Tibial artery (tissue), 4 donors: ENCODE data around the gene INHBE.
"Not testable (repeated sequence)": the region's sequence is repeated elsewhere in the genome, so short reads cannot be mapped to it uniquely, and the experiment has no call there.

Source experiments
- DNase-seq, 2 donors: peaks; one replicate each; pipeline ENCODE4 v3.0.0-alpha.2; 2019
- H3K27ac ChIP-seq, 2 donors: fragments of 200-600 bp; sonication (generic) in 1 of 2; 1 replicate in 1 of 2; 2 replicates in 1 of 2; pipeline ENCODE4 v1.5.1; 2018 to 2019; ENCODE audit warnings: mild to moderate bottlenecking in 1 of 2
- H3K27me3 ChIP-seq, 2 donors: fragments of 200-600 bp; sonication (generic) in 1 of 2; one replicate each; pipeline versions ENCODE4 v1.5.1 to v1.6.0; 2016 to 2019
- H3K36me3 ChIP-seq, 3 donors: fragments of 200-600 bp; sonication (generic) in 2 of 3; one replicate each; pipeline ENCODE4 v1.5.1; 2016 to 2019; ENCODE audit warnings: mild to moderate bottlenecking in 2 of 3
- H3K4me1 ChIP-seq, 4 donors: fragments of 200-600 bp; sonication (generic) in 2 of 4; 1 replicate in 3 of 4; 2 replicates in 1 of 4; pipeline ENCODE4 v1.5.1; 2016 to 2019
- H3K4me3 ChIP-seq, 2 donors: fragments of 200-600 bp; sonication (generic) in 1 of 2; 1 replicate in 1 of 2; 2 replicates in 1 of 2; pipeline ENCODE4 v1.5.1; 2018 to 2019; ENCODE audit warnings: mild to moderate bottlenecking in 2 of 2
- H3K9me3 ChIP-seq, 3 donors: fragments of 200-600 bp; sonication (generic) in 1 of 3; one replicate each; pipeline ENCODE4 v1.5.1; 2016 to 2019
- CTCF ChIP-seq, 2 experiments: fragments of 200-600 bp in 1 of 2; fragments of 450-650 bp in 1 of 2; IDR thresholded peaks; one replicate each; pipeline ENCODE4 v1.5.1; 2017 to 2019; ENCODE audit warnings: antibody characterized with exemption in 2 of 2, mild to moderate bottlenecking in 1 of 2, moderate library complexity in 1 of 2
- intact Hi-C: fragments of 100-400 bp; cut with DNase I; formaldehyde crosslinking; loops from one replicate; pipeline ENCODE4 v1.15.0; 2023; ENCODE audit warnings: low total_unique reads

The INHBE gene

DNA sequence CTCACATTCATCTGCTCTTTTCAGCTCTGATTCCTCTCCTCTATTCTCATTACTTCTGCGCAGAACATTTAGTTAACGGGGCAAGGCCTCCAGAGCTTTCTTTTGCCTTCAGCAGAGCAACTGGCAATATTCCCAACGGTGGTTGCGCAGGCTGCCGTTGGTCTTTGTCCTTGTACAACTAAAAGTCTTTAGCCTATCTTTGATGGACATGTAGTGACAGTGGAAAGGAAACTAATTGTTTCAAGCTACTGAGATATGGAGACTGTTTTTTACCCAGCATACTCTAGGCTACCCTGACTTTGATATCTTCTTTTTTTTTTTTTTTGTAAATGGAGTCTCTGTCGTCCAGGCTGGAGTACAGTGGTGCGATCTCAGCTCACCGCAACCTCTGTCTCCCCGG lies 36.9 kb upstream of the INHBE start:
- no peak overlapping the region for H3K27ac ChIP-seq
- peaks cover 4 to 12% (median 5%) of the 10 kb centered on the region in 3 donors for H3K36me3 ChIP-seq
- no peaks in the 10 kb centered on the region for H3K9me3 ChIP-seq
- no peak for TF ChIP-seq CTCF (IDR thresholded peaks at IDR 0.05)
- no peak overlapping the region for H3K4me3 ChIP-seq
- DNase-seq, result no peak
- intact Hi-C loops, result no loop called here
- peaks cover 0 to 18% (median 7%) of the 10 kb centered on the region in 4 donors for H3K4me1 ChIP-seq
- no peaks in the 10 kb centered on the region for H3K27me3 ChIP-seq

DNA sequence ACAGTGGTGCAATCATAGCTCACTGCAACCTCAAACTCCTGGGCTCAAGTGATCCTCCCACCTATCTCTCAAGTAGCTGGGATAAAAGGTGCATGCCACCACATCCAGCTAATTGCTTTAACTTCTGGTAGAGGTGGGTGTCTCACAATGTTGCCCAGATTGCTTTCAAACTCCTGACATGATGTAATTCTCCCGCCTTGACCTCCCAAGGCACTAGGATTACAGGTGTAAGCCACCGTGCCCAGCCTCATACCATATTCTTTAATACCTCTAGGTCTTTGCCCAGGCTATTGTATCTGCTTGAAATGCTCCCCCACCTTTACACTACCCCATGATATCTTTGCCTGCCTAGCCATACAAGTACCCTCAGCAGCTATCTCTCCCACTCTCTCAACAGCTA lies 35.6 kb upstream of the INHBE start:
- Histone ChIP-seq H3K4me1 (peaks cover 0 to 18% (median 7%) of the 10 kb centered on the region in 4 donors), H3K36me3 (peaks cover 4 to 15% (median 5%) of the 10 kb centered on the region in 3 donors), H3K4me3 (no peak overlapping the region), H3K9me3 (no peaks in the 10 kb centered on the region), H3K27ac (no peak overlapping the region), H3K27me3 (no peaks in the 10 kb centered on the region)
- DNase-seq, result no peak
- intact Hi-C loops, result no loop called here
- no peak for TF ChIP-seq CTCF (IDR thresholded peaks at IDR 0.05)

DNA sequence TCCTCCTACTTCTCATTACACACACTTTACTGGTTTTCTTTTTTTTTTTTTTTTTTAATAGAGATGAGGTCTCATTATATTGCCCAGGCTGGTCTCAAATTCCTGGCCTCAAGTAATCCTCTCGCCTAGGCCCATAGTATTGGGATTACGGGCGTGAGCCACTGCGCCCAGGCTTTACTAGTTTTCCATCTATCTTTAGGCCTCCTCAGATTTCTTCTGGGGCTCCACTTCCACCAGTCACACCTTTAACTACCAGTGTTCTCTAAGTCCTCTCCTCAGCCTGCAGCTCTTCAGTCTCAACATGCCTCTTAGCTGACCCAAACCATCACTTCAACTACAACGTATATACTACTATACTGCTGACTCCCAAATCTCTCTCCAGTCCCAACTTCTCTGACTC lies 34.6 kb upstream of the INHBE start:
- Histone ChIP-seq H3K9me3 (no peaks in the 10 kb centered on the region), H3K4me1 (peaks cover 0 to 18% (median 7%) of the 10 kb centered on the region in 4 donors), H3K27ac (no peak overlapping the region), H3K4me3 (no peak overlapping the region), H3K36me3 (peaks cover 4 to 17% (median 5%) of the 10 kb centered on the region in 3 donors), H3K27me3 (no peaks in the 10 kb centered on the region)
- DNase-seq, result no peak
- no peak for TF ChIP-seq CTCF (IDR thresholded peaks at IDR 0.05)
- intact Hi-C loops, result no loop called here

DNA sequence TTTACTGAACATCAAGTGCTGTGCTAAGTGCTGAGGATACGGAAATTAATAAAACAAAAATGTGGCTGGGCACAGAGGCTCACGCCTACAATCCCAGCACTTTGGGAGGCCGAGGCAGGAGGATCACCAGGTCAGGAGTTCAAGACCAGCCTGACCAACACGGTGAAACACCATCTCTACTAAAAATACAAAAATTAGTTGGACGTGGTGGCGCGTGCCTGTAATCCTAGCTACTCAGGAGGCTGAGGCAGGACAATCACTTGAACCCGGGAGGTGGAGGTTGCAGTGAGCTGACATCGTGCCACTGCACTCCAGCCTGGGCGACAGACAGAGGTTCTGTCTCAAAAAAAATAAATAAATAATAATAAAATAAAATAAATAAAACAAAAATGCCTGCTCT lies 28.2 kb upstream of the INHBE start:
- H3K27ac ChIP-seq, intact Hi-C loops, H3K27me3 ChIP-seq, DNase-seq, H3K4me3 ChIP-seq, H3K9me3 ChIP-seq: not testable (repeated sequence)
- Histone ChIP-seq H3K36me3 (peaks cover 4 to 16% (median 5%) of the 10 kb centered on the region in 3 donors), H3K4me1 (peaks cover 0 to 15% (median 11%) of the 10 kb centered on the region in 4 donors)

- DNase-seq, result no peak
- intact Hi-C loops, result no loop called here
- no peaks in the 10 kb centered on the region for H3K9me3 ChIP-seq
- H3K4me3 ChIP-seq, result no peak overlapping the region
- H3K27ac ChIP-seq, result peak overlapping the region; percentile 97 to 99
- peaks cover 0 to 5% (median 0%) of the 10 kb centered on the region in 3 donors for H3K36me3 ChIP-seq
- no peak for TF ChIP-seq CTCF (IDR thresholded peaks at IDR 0.05)
- peaks cover 0 to 15% (median 11%) of the 10 kb centered on the region in 4 donors for H3K4me1 ChIP-seq
- H3K27me3 ChIP-seq, result no peaks in the 10 kb centered on the region
Observed at GRCh38 chr12:57428965-57429364, 26.1 kb upstream of the INHBE start.

DNA sequence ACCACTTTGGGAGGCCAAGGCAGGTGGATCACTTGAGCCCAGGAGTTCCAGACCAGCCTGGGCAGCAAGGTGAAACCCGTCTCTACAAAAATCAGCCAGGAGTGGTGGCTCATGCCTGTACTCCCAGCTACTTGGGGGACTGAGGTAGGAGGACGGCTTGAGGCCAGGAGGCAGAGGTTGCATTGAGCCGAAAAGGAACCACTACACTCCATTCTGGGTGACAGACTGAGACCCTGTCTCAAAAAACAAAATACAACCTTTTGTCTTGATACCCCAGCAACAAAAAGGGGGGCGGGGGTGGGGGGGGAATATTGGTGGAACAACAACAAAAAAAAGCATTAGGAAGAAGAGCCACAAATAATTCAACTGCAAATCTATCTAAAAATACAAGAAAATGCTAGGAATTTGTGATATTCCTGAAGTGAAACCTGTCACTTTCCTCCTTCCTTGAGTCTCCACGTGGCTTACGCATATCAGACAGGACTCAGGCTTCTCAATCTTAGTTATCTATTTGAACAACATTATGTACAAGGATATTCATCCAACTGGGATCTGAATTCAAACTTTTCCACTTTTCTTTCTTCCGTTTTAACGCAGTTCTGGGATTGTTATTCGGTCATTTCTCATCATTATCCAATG lies 25.5 kb upstream of the INHBE start:
- no peak for TF ChIP-seq CTCF (IDR thresholded peaks at IDR 0.05)
- peaks cover 0 to 15% (median 11%) of the 10 kb centered on the region in 4 donors for H3K4me1 ChIP-seq
- no peak for DNase-seq
- H3K9me3 ChIP-seq, result no peaks in the 10 kb centered on the region
- no peaks in the 10 kb centered on the region for H3K27me3 ChIP-seq
- peak overlapping the region; percentile 76 to 93 for H3K4me3 ChIP-seq
- intact Hi-C loops, result no loop called here
- peak overlapping the region; percentile 97 to 99 for H3K27ac ChIP-seq
- peaks cover 0 to 5% (median 0%) of the 10 kb centered on the region in 3 donors for H3K36me3 ChIP-seq
